K562 (cell line): ENCODE results near the gene SPTLC1. TPM values are rescaled to one million over a fixed set of nuclear protein-coding genes. Genes with fewer than 3 reads are reported as not detected.
A peak's percentile ranks its signal among the peaks of the same experiment; 100 is the strongest.

Experiments
- ATAC-seq: fragments of 200-7000 bp; cut with Tn5 transposase; 3 replicates; pipeline ENCODE4 v1.9.1; 2020; ENCODE audit warnings: moderate library complexity
- BruUV-seq: library from RNA; stranded (reverse); fragments of 400-500 nt; replicated peaks from 2 replicates; lab custom pipeline; 2021; lab: Mats Ljungman, UMichigan
- CTCF ChIA-PET: fragments of 300-600 bp; formaldehyde crosslinking; extraction: SDS; loops from one replicate; lab custom pipeline; 2021; ENCODE audit warnings: low intra/inter-chr PET ratio; lab: Yijun Ruan, JAX
- POLR2A ChIA-PET: fragments of 300-600, 350-650 bp; sonication (Branson Sonifier 250); formaldehyde crosslinking; extraction: SDS; loops from one replicate; lab custom pipeline; 2021; ENCODE audit warnings: antibody characterized with exemption, inconsistent platforms; lab: Yijun Ruan, JAX
- DNase-seq, 4 experiments: peaks; one replicate each; pipeline versions ENCODE4 v3.0.0 to v3.0.0-alpha.2; 2011 to 2018; ENCODE audit warnings: low spot score in 3 of 4, mixed read lengths in 3 of 4; ENCODE audit errors: extremely low read depth in 1 of 4
- FAIRE-seq: peaks from 2 replicates; lab custom pipeline; 2011; peaks lifted over from hg19 to GRCh38; lab: Jason Lieb, UNC
- H2AFZ ChIP-seq: 2 replicates; pipeline ENCODE4 v1.6.0; 2011; ENCODE audit warnings: low read depth, low read length, control low read depth, inconsistent platforms
- H3K27ac ChIP-seq: fragments of 200-600 bp; 3 replicates; pipeline ENCODE4 v1.8.0; 2011; ENCODE audit warnings: low read depth, mild to moderate bottlenecking, control low read depth, inconsistent platforms, low read length, moderate library complexity, mixed read lengths; ENCODE audit errors: extremely low read depth
- H3K27me3 ChIP-seq, 2 experiments: fragments of 300-600 bp in 1 of 2; 2 replicates in 1 of 2; 3 replicates in 1 of 2; pipeline versions ENCODE4 v1.6.0 to v1.8.0; 2011; ENCODE audit warnings: inconsistent platforms in 2 of 2, low read length in 2 of 2, mild to moderate bottlenecking in 1 of 2, mixed read lengths in 1 of 2, moderate library complexity in 1 of 2; ENCODE audit not compliant: control insufficient read depth in 2 of 2, insufficient read depth in 2 of 2
- H3K36me3 ChIP-seq: fragments of 300-600 bp; 3 replicates; pipeline ENCODE4 v1.8.0; 2011; ENCODE audit warnings: mild to moderate bottlenecking, low read length, inconsistent platforms; ENCODE audit not compliant: control insufficient read depth, insufficient read depth
- H3K4me1 ChIP-seq, 2 experiments: fragments of 200-600 bp in 1 of 2; replicated peaks in 1 of 2; 2 replicates in 1 of 2; 3 replicates in 1 of 2; pipeline versions ENCODE4 v1.5.1 to v1.8.0; 2011; ENCODE audit warnings: inconsistent platforms in 2 of 2, low read length in 2 of 2, mild to moderate bottlenecking in 1 of 2, mixed read lengths in 1 of 2, moderate library complexity in 1 of 2; ENCODE audit not compliant: control insufficient read depth in 2 of 2, insufficient read depth in 2 of 2
- H3K4me2 ChIP-seq: 2 replicates; pipeline ENCODE4 v1.6.1; 2011; ENCODE audit warnings: low read length, control low read depth, inconsistent platforms, mixed read lengths; ENCODE audit not compliant: insufficient read depth
- H3K4me3 ChIP-seq: fragments of 200-600 bp; sonication (generic), shearing (Covaris generic); 2 replicates; pipeline ENCODE4 v1.5.1; 2016; ENCODE audit warnings: control low read depth, inconsistent platforms
- H3K79me2 ChIP-seq: fragments of 200-600 bp; 3 replicates; pipeline ENCODE4 v1.8.0; 2011; ENCODE audit warnings: low read length, inconsistent platforms; ENCODE audit not compliant: control insufficient read depth, insufficient read depth
- H3K9ac ChIP-seq, 2 experiments: 2 replicates each; pipeline versions ENCODE4 v1.6.0 to v1.6.1; 2011; ENCODE audit warnings: low read depth in 2 of 2, low read length in 2 of 2, control low read depth in 1 of 2, inconsistent platforms in 1 of 2, mild to moderate bottlenecking in 1 of 2, mixed read lengths in 1 of 2; ENCODE audit not compliant: insufficient read depth in 1 of 2
- H3K9me1 ChIP-seq: one replicate; pipeline ENCODE4 v1.6.0; 2011; ENCODE audit warnings: inconsistent platforms, mild to moderate bottlenecking, low read length, moderate library complexity; ENCODE audit not compliant: control insufficient read depth, insufficient read depth
- H3K9me3 ChIP-seq: replicated peaks from 2 replicates; pipeline ENCODE4 v1.5.1; 2011; ENCODE audit warnings: low read depth, low read length, inconsistent platforms; ENCODE audit not compliant: control insufficient read depth, insufficient read depth
- H4K20me1 ChIP-seq: replicated peaks from 2 replicates; pipeline ENCODE4 v1.6.1; 2011; ENCODE audit warnings: low read length, inconsistent platforms, mixed read lengths; ENCODE audit not compliant: control insufficient read depth, insufficient read depth
- ATF1 ChIP-seq, 2 experiments: fragments of 450-650 bp in 1 of 2; IDR thresholded peaks; 2 replicates each; pipeline ENCODE4 v1.6.1; 2016; ENCODE audit warnings: missing compliant biosample characterization in 1 of 2, missing genetic modification characterization in 1 of 2
- GTF2F1 ChIP-seq: IDR thresholded peaks from 2 replicates; pipeline ENCODE4 v1.6.1; 2011; ENCODE audit warnings: low read depth, low read length, improper control_type of control experiment
- HCFC1 ChIP-seq: IDR thresholded peaks from 2 replicates; pipeline ENCODE4 v1.6.1; 2012; ENCODE audit warnings: low read depth, low read length, improper control_type of control experiment
- MAFF ChIP-seq: IDR thresholded peaks from 2 replicates; pipeline ENCODE4 v1.6.1; 2012; ENCODE audit warnings: low read length, improper control_type of control experiment
- MYNN ChIP-seq, 2 experiments: sonication (generic); formaldehyde crosslinking in 1 of 2; IDR thresholded peaks; 2 replicates each; pipeline versions ENCODE4 v1.5.0 to v1.6.1; 2016 to 2020; ENCODE audit warnings: antibody characterized with exemption in 1 of 2, missing genetic modification reagents in 1 of 2
- OTX1 ChIP-seq: fragments of 450-650 bp; formaldehyde crosslinking; IDR thresholded peaks from 2 replicates; pipeline ENCODE4 v1.4.0; 2022; ENCODE audit warnings: mild to moderate bottlenecking
- POLR2A ChIP-seq: fragments of 450-650 bp; conservative IDR thresholded peaks from 2 replicates; pipeline ENCODE4 v1.6.1; 2016
- RBFOX2 ChIP-seq: fragments of 200-400 bp; formaldehyde crosslinking; IDR thresholded peaks from 2 replicates; pipeline ENCODE4 v1.6.1; 2017; ENCODE audit warnings: low read depth, mild to moderate bottlenecking, low read length, moderate library complexity
- ZBTB12 ChIP-seq: fragments of 250-450 bp; sonication (Bioruptor Pico); IDR thresholded peaks from 2 replicates; pipeline ENCODE4 v1.4.0; 2020
- ZKSCAN3 ChIP-seq: fragments of 250-450 bp; sonication (Bioruptor Pico); IDR thresholded peaks from 2 replicates; pipeline ENCODE4 v1.4.0; 2020
- ZNF655 ChIP-seq: fragments of 250-450 bp; sonication (Bioruptor Pico); IDR thresholded peaks from 2 replicates; pipeline ENCODE4 v1.5.0; 2021
- ZNF695 ChIP-seq: fragments of 450-650 bp; formaldehyde crosslinking; IDR thresholded peaks from 2 replicates; pipeline ENCODE4 v1.4.0; 2020; ENCODE audit warnings: mild to moderate bottlenecking, moderate library complexity
- WGBS: fragments of 100-300 bp; shearing (Covaris generic); methylation state at CpG from one replicate; pipeline ENCODE4 v1.1.6; 2016; ENCODE audit warnings: low coverage, mixed read lengths; ENCODE audit not compliant: insufficient coverage; ENCODE audit errors: missing lambda C conversion rate; 5-methylcytosine and 5-hydroxymethylcytosine counted together
- in situ Hi-C: fragments of 300-500 bp; cut with MboI; formaldehyde crosslinking; loops from 4 replicates; pipeline ENCODE4 v1.15.0; 2018; ENCODE audit warnings: inconsistent platforms, mixed read lengths
- intact Hi-C: fragments of 100-400 bp; cut with micrococcal nuclease; formaldehyde crosslinking; loops from 2 replicates; pipeline ENCODE4 v1.14.2; 2022
- polyA plus RNA-seq, 8 experiments: library from polyadenylated mRNA; depleted of rRNA in 4 of 8; stranded (reverse) in 5 of 8; unstranded in 3 of 8; fragments of >200 nt; fragmentation: Nextera tagmentation in 2 of 8; fragmentation: Illumina TruSeq in 1 of 8; extraction: Ambion mirVana in 2 of 8; extraction: Trizol in 1 of 8; gene quantifications; 2 replicates each; pipeline versions ENCODE4 v1.2.1 to v1.2.3, GENCODE V29; 2011 to 2014; ENCODE audit warnings: inconsistent platforms in 1 of 8, missing spikeins in 1 of 8
- total RNA-seq, 7 experiments: library from RNA; depleted of rRNA in 6 of 7; stranded (reverse); fragments of >200 nt in 6 of 7; fragmentation: Illumina TruSeq in 2 of 7; extraction: Trizol in 2 of 7; gene quantifications; 2 replicates each; pipeline versions ENCODE4 v1.2.1 to v1.2.3, GENCODE V29; 2011 to 2021; ENCODE audit warnings: low replicate concordance in 1 of 7

The SPTLC1 gene
- total and polyA plus RNA-seq, 9 of the 15 experiments (the other 6 are each of a cell fraction or from before 2014, with no cell fraction given): 58.8 to 125 (median 84.5) TPM

- intact Hi-C loops: no loop called here
- H3K4me1 ChIP-seq: peaks cover 0 to 4% of the 10 kb centered on the region in 2 experiments; a peak in 1 of 5 replicates
- ATAC-seq: no peak
- TF ChIP-seq POLR2A (no peak), ZBTB12 (no peak), ZNF655 (CRISPR knock-in tag) (no peak), HCFC1 (no peak), ATF1 (CRISPR knock-in tag; IDR thresholded peaks at IDR 0.05) (no peak), ATF1 (tag; IDR thresholded peaks at IDR 0.05) (no peak), ZKSCAN3 (CRISPR knock-in tag) (no peak), GTF2F1 (no peak), OTX1 (CRISPR knock-in tag) (no peak), MYNN (IDR thresholded peaks at IDR 0.05) (no peak), MYNN (CRISPR knock-in tag; IDR thresholded peaks at IDR 0.05) (no peak), ZNF695 (CRISPR knock-in tag) (no peak), MAFF (no peak), RBFOX2 (no peak)
- TF ChIP-seq, all 486 proteins: peak for 0
- Histone ChIP-seq H3K79me2 (no peaks in the 10 kb centered on the region), H3K36me3 (no peaks in the 10 kb centered on the region), H3K27me3 (peaks cover 13 to 17% of the 10 kb centered on the region in 2 experiments), H2AFZ (0 out of 2 replicates have a peak overlapping the region, but pooled peaks have one; percentile 40), H3K9ac (0 out of 4 replicates have a peak overlapping the region, but pooled peaks of 1 of the 2 experiments have one; percentile 74), H4K20me1 (no peaks in the 10 kb centered on the region), H3K4me2 (no peak overlapping the region), H3K9me1 (no peaks in the 10 kb centered on the region), H3K27ac (no peak overlapping the region), H3K4me3 (no peak overlapping the region), H3K9me3 (no peaks in the 10 kb centered on the region; the same call in 1 of the 2 replicates)
- in situ Hi-C loops: no loop called here
- WGBS: 56% methylated on average over 12 of the region's 12 CpGs
- CTCF ChIA-PET: no interaction called here
- DNase-seq (no peak), FAIRE-seq (no peak)
- BruUV-seq: no TSS peak
- POLR2A ChIA-PET: no interaction called here
Measured at GRCh38 chr9:92155221-92155620, 40.0 kb upstream of the SPTLC1 start.
